HEK293 (cell line): ENCODE results near the gene PRR18.

Source experiments
- ELK4 ChIP-seq: IDR thresholded peaks from 2 replicates; pipeline ENCODE4 v1.6.1; 2011; ENCODE audit warnings: mild to moderate bottlenecking, low read depth, low read length, borderline replicate concordance
- ZNF707 ChIP-seq: fragments of 450-650 bp; formaldehyde crosslinking; IDR thresholded peaks from 2 replicates; pipeline ENCODE4 v1.5.1; 2016; ENCODE audit warnings: missing biosample characterization, missing genetic modification characterization
- TF ChIP-seq, protein P1 (sequence below): fragments of 450-650 bp; formaldehyde crosslinking; IDR thresholded peaks from 2 replicates; pipeline ENCODE4 v1.5.1; 2016; ENCODE audit warnings: missing biosample characterization, missing genetic modification characterization

- no peak for TF ChIP-seq ZNF707 (tag by site-specific recombination)
- TF ChIP-seq, protein P1, sequence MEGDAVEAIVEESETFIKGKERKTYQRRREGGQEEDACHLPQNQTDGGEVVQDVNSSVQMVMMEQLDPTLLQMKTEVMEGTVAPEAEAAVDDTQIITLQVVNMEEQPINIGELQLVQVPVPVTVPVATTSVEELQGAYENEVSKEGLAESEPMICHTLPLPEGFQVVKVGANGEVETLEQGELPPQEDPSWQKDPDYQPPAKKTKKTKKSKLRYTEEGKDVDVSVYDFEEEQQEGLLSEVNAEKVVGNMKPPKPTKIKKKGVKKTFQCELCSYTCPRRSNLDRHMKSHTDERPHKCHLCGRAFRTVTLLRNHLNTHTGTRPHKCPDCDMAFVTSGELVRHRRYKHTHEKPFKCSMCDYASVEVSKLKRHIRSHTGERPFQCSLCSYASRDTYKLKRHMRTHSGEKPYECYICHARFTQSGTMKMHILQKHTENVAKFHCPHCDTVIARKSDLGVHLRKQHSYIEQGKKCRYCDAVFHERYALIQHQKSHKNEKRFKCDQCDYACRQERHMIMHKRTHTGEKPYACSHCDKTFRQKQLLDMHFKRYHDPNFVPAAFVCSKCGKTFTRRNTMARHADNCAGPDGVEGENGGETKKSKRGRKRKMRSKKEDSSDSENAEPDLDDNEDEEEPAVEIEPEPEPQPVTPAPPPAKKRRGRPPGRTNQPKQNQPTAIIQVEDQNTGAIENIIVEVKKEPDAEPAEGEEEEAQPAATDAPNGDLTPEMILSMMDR: no peak
- no peak for TF ChIP-seq ELK4
Measured at GRCh38 chr6:166282394-166283032, 25.7 kb downstream of the PRR18 start.
